ENCODE results near the gene DOCK2. TPM values are rescaled to one million over a fixed set of nuclear protein-coding genes. Genes with fewer than 3 reads are reported as not detected.
"Not testable (repeated sequence)": the region's sequence is repeated elsewhere in the genome, so short reads cannot be mapped to it uniquely, and the experiment has no call there.

The DOCK2 gene
- total RNA-seq, 1 donor from 2014 or later = 3.3 TPM

GRCh38 chr5:169710675-169711074 lies 73.6 kb downstream of the DOCK2 start:
- DNase-seq (ENCODE audit: low spot score in 2 of 2) = no peak
- FAIRE-seq = no peak

DNA sequence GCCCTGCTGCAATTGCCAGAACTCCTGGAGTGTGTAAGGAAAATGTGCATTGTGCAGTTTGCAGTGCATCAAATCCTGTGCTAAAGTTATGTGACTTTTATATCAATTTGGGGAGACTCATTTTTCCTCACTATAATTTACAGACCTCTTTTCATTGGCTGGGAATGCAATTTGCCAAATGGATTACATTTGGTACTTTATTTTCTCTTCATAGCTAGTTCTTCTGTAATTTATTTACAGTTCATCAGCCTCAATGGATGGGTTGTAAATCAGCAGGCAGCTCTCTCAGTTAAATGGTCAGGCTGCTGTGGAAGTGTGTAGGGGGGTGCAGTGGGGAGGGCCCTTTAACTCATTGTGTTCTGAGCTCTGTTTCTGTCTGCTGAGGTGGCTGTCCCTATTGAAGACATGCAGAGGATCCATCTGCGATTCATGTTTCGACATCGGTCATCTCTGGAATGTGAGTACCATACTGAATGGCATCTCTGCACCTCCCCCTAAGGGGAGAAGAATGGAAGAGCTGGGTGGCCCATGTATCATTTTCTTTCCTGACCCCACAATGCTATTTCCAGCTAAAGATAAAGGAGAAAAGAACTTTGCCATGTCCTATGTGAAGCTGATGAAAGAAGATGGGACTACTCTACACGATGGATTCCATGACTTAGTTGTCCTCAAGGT lies 74.6 kb downstream of the DOCK2 start:
- no peak for FAIRE-seq
- no peak for DNase-seq (ENCODE audit: low spot score in 2 of 2)

DNA sequence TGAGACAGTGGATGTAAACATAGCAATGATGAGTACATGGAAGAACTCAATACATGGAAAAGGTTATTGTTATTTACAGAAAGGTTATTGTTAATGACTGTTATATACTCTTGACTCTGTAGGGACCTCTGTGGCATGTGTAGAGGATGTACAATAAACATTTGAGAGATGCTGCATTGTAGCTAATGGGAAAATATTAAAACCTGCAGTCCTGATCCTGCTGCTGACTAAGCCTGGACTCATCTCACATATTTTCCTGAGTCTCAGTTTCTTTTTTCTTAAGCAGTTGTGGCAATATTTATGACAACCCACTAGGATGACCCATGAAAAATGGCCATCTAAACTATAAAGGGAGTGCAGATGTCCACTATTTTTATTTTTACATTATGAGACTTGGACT lies 75.4 kb downstream of the DOCK2 start:
- DNase-seq (ENCODE audit: low spot score in 2 of 2) (no peak), FAIRE-seq (no peak)

- no peak for FAIRE-seq
- DNase-seq (ENCODE audit: low spot score in 2 of 2) = no peak
These were observed 79.2 kb downstream of the DOCK2 start for GRCh38 chr5:169716287-169716686.

- DNase-seq (ENCODE audit: low spot score in 2 of 2) = no peak
These were observed 80.2 kb downstream of the DOCK2 start for GRCh38 chr5:169717288-169717687.

DNA sequence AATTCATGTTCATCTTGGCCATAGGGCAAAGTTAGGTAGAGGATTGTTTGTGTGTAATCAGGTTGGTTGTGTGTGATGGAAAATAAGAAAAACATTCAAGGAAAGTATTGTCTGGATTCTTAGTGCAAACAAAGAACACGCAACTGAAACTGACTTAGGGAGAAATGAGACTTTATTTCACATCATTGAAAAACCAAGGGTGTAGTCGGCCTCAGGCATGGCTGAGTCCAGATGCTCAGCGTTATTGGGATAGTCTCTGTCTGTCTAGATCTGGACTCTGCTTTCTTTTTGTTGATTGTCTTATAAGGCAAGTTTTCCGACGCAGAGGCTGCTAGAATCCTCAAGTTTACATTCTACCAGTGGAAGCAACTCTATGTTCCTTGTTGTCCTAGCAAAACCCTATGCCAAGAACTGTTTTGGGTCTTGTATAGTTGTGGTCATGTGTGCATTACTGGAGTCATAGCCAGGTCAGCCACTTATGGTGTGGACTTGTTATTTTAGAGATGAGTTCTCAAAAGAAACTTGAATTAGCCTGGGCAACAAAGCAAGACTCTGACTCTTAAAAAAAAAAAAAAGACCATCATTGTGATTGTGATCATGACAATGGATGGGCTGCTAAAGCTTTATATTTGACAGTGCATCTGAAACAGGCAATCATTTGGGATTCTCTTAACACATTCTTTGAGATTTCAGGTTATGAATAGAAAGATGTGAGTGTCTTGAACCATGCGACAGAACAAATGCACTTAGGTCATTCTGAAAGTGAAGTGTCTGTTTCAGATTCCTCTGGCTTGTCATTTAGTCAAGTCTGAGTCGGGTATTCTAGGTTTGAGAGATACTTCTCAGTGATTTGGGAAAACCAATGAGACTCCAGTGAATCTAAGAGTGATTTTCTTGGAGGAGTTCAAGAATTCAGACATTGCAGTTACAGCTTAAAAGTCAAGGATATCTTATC lies 82.6 kb downstream of the DOCK2 start:
- FAIRE-seq = no peak
- DNase-seq (ENCODE audit: low spot score in 2 of 2) = no peak

More at GRCh38 chr5:169717288-169717687, 80.2 kb downstream of the DOCK2 start:
- no peak for FAIRE-seq

DNA sequence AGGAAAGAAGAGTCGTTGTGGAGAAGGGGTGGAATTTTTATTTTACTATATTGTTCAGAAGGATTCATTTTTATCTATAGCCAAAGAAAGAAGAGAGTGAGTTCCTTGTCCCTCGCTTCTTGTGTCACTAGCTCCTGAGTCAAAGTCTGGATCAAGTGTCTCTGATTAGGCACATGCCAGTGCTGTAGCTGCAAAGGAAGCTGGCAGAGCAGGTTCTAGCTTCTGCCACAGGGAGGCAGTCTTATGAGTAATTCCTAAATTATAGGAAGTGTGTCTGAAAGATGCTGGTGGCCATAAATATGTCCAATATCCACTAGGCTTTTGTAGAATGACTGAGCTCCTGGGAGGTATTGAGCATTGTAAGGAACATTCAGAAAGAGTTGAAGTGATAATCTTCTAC lies 84.7 kb downstream of the DOCK2 start:
- DNase-seq (ENCODE audit: low spot score in 2 of 2) (no peak), FAIRE-seq (no peak)

GRCh38 chr5:169723103-169723831 lies 86.2 kb downstream of the DOCK2 start:
- DNase-seq (ENCODE audit: low spot score in 2 of 2) = no peak
- no peak for FAIRE-seq

DNA sequence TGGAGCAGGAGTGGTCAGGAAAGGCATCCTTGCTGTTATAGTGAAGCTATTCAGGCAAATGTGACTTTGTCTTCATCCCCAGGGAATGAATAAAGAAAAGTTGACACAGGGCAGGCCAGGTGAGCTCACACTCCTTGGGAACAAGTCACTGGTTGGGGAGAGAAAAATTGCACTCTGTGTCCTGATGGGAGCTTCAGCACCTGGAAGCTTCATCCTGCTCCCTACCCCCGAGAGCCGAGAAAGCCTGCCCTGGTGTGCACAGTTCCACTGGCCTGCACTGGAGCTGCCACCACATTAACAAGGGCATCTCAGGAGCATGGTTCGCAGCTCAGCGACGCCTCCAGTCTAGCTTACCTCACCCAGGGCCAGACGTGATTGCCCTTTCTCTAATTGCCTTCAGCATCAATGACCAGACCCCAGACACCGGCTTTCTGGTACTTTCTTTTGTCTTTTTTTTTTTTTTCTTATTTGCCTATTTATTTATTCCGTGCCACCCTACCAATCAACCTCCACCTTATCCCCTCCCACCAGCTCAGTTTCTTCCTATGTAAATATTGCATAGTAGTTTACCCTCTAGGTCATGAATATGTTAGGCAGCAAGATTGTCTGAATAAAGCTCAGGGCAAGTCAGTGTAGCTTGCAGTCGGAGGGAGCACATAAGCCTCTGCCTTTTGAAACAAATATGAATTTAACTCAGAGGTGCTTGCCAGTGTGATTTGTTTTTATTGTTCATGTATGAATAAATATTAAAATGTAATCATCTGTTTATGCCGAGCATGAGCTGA lies 87.4 kb downstream of the DOCK2 start:
- FAIRE-seq = no peak
- DNase-seq (ENCODE audit: low spot score in 2 of 2) = no peak

GRCh38 chr5:169725665-169726064 lies 88.6 kb downstream of the DOCK2 start:
- not testable (repeated sequence) for FAIRE-seq; DNase-seq (ENCODE audit: low spot score in 2 of 2)

DNA sequence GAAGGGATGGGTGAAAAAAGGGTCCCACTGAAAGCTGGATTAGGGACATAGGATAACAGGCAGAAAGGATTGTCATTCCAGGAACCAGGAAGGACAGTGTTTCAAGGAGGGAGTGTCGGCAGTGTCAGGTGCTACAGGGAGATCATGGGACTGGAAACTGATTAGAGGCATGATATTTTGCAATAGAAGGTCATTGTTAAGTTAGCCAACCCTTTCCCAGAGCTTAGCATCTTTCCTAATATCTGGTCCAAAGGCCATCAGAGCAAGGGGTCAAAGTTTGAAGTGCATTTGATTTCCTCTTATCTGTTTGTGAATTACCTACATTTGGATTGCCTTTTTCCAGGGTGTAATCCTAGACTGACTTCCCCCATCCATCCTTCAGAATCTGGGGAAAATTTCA lies 91.3 kb downstream of the DOCK2 start:
- DNase-seq (ENCODE audit: low spot score in 2 of 2) (no peak), FAIRE-seq (no peak)

- FAIRE-seq (no peak), DNase-seq (ENCODE audit: low spot score in 2 of 2) (no peak)
These were observed 94.1 kb downstream of the DOCK2 start for GRCh38 chr5:169731221-169731620.

DNA sequence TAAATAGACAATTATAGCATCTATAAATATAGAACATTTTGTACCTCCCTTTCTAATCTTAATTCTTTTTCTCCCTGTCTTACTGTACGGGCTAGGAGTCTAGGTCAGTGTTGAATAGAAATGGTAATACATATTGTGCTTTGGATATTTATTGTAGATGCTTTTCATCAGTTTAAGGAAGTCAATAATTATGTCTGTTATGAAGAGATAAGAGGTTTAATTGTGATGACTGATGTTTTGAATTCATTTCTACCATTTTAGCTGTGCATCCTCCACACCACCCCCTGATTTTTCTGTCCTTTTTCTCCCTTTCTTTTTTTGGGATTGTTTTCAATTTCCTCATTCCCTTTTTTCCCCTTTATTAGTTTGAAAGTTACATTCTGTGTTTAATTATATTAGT lies 95.8 kb downstream of the DOCK2 start:
- no peak for FAIRE-seq
- no peak for DNase-seq (ENCODE audit: low spot score in 2 of 2)

DNA sequence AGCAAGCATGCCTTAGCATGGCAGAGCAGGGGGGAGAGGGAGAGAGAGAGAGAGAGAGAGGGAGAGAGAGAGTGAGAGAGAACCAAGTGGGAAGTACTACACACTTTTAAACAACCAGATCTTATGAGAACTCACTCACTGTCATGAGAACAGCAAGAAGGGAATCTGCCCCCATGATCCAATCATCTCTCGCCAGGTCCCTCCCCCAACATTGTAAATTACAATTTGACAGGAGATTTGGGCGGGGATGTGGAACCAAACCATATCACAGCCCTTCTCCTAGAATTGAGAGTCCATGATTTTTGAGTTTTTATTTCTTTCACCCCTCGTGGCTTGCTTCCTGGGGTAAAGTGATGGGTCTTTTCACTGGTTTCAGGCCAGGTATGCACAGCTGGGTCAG lies 98.8 kb downstream of the DOCK2 start:
- no peak for DNase-seq (ENCODE audit: low spot score in 2 of 2)
- FAIRE-seq = no peak

- FAIRE-seq = no peak
- no peak for DNase-seq (ENCODE audit: low spot score in 2 of 2)
These were observed 99.6 kb downstream of the DOCK2 start for GRCh38 chr5:169736653-169737052.

GRCh38 chr5:169740435-169740834 lies 103.4 kb downstream of the DOCK2 start:
- no peak for DNase-seq (ENCODE audit: low spot score in 2 of 2)

GRCh38 chr5:169742771-169743296 lies 105.8 kb downstream of the DOCK2 start:
- DNase-seq (ENCODE audit: low spot score in 2 of 2) = no peak
- no peak for FAIRE-seq

More at GRCh38 chr5:169740435-169740834, 103.4 kb downstream of the DOCK2 start:
- no peak for FAIRE-seq

- FAIRE-seq (no peak), DNase-seq (ENCODE audit: low spot score in 2 of 2) (no peak)
These were observed 107.3 kb downstream of the DOCK2 start for GRCh38 chr5:169744336-169744735.

DNA sequence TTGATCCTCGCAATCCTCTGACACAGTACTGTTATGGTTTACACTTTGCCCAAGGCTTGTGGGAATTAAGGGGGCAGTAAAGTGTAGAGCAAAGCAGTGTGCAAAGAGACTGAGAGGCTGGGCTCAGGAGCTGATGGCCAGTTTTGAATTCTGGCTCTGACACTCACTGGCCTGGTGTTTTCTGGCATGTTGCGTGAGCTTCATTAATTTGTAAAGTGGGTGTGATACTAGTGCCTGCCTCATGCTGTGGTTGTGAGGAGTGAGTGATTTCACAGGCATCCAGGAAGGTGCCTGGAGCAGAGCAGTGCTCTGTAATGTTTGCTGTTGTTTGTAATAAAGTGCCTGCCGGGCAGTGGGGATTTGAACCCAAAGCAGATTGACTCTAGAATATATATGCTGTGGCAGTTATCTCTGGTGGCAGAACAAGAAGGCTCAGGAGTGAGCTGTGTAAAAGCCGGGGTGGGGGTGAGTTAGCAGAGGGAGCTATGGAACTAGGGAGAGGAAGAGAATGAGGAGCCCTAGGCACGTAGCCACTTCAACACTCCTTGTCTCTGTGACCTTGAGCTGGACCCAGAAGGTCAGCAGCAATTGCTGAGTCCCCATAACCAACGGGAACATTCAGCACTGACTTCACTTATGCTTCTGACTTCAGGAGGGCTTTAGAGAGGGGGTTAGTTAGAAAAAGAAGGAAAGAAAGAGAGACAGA lies 108.5 kb downstream of the DOCK2 start:
- FAIRE-seq = no peak
- DNase-seq (ENCODE audit: low spot score in 2 of 2) = no peak
